HEK293 (cell line): ENCODE results near the gene GALNT11.

Experiments
- ATF2 ChIP-seq: fragments of 450-650 bp; formaldehyde crosslinking; IDR thresholded peaks from 2 replicates; pipeline ENCODE4 v1.5.1; 2016; ENCODE audit warnings: missing biosample characterization, missing genetic modification characterization, low read depth
- GLI2 ChIP-seq: fragments of 450-650 bp; formaldehyde crosslinking; IDR thresholded peaks from 2 replicates; pipeline ENCODE4; 2017; ENCODE audit warnings: missing biosample characterization, missing genetic modification characterization, low read depth, borderline replicate concordance
- INSM2 ChIP-seq: fragments of 450-650 bp; formaldehyde crosslinking; IDR thresholded peaks from 2 replicates; pipeline ENCODE4 v1.5.1; 2016; ENCODE audit warnings: missing biosample characterization, missing genetic modification characterization
- KLF17 ChIP-seq: fragments of 450-650 bp; formaldehyde crosslinking; IDR thresholded peaks from 2 replicates; pipeline ENCODE4 v1.5.1; 2016; ENCODE audit warnings: missing biosample characterization, missing genetic modification characterization
- PRDM4 ChIP-seq: fragments of 450-650 bp; formaldehyde crosslinking; IDR thresholded peaks from 2 replicates; pipeline ENCODE4 v1.5.1; 2017; ENCODE audit warnings: missing biosample characterization, missing genetic modification characterization
- REST ChIP-seq: fragments of 450-650 bp; formaldehyde crosslinking; IDR thresholded peaks from 2 replicates; pipeline ENCODE4 v1.5.1; 2016; ENCODE audit warnings: missing biosample characterization, missing genetic modification characterization
- ZBTB17 ChIP-seq: fragments of 450-650 bp; formaldehyde crosslinking; IDR thresholded peaks from 2 replicates; pipeline ENCODE4 v1.5.1; 2016; ENCODE audit warnings: missing biosample characterization, missing genetic modification characterization
- ZBTB21 ChIP-seq: fragments of 450-650 bp; formaldehyde crosslinking; IDR thresholded peaks from 2 replicates; pipeline ENCODE4 v1.5.1; 2017; ENCODE audit warnings: missing biosample characterization, missing genetic modification characterization
- ZBTB26 ChIP-seq: fragments of 450-650 bp; formaldehyde crosslinking; optimal IDR thresholded peaks from 2 replicates; pipeline ENCODE3; 2016; ENCODE audit warnings: missing biosample characterization, mild to moderate bottlenecking, missing genetic modification characterization
- ZBTB8A ChIP-seq: fragments of 450-650 bp; formaldehyde crosslinking; IDR thresholded peaks from 2 replicates; pipeline ENCODE4 v1.5.1; 2016; ENCODE audit warnings: missing biosample characterization, missing genetic modification characterization
- ZEB2 ChIP-seq: fragments of 450-650 bp; formaldehyde crosslinking; IDR thresholded peaks from 2 replicates; pipeline ENCODE4 v1.5.1; 2016; ENCODE audit warnings: missing biosample characterization, missing genetic modification characterization
- ZNF174 ChIP-seq: fragments of 450-650 bp; formaldehyde crosslinking; IDR thresholded peaks from 2 replicates; pipeline ENCODE4 v1.5.0; 2017; ENCODE audit warnings: missing biosample characterization, mild to moderate bottlenecking, missing genetic modification characterization
- ZNF221 ChIP-seq: fragments of 450-650 bp; formaldehyde crosslinking; IDR thresholded peaks from 2 replicates; pipeline ENCODE4 v1.5.1; 2017; ENCODE audit warnings: missing biosample characterization, missing genetic modification characterization, borderline replicate concordance
- ZNF280D ChIP-seq: fragments of 450-650 bp; formaldehyde crosslinking; IDR thresholded peaks from 2 replicates; pipeline ENCODE4 v1.5.1; 2016; ENCODE audit warnings: missing biosample characterization, missing genetic modification characterization
- ZNF335 ChIP-seq: fragments of 450-650 bp; formaldehyde crosslinking; conservative IDR thresholded peaks from 2 replicates; pipeline ENCODE4 v1.5.1; 2016; ENCODE audit warnings: missing biosample characterization, missing genetic modification characterization
- ZNF391 ChIP-seq: fragments of 450-650 bp; formaldehyde crosslinking; IDR thresholded peaks from 2 replicates; pipeline ENCODE4 v1.5.1; 2016; ENCODE audit warnings: low read depth, missing biosample characterization, missing genetic modification characterization, borderline replicate concordance
- ZNF394 ChIP-seq: fragments of 450-650 bp; formaldehyde crosslinking; IDR thresholded peaks from 2 replicates; pipeline ENCODE4 v1.5.1; 2016; ENCODE audit warnings: missing biosample characterization, missing genetic modification characterization, mild to moderate bottlenecking, moderate library complexity, borderline replicate concordance
- ZNF473 ChIP-seq: fragments of 450-650 bp; formaldehyde crosslinking; IDR thresholded peaks from 2 replicates; pipeline ENCODE4 v1.5.1; 2017; ENCODE audit warnings: missing biosample characterization, missing genetic modification characterization
- ZNF529 ChIP-seq: fragments of 450-650 bp; formaldehyde crosslinking; IDR thresholded peaks from 2 replicates; pipeline ENCODE4 v1.5.1; 2017; ENCODE audit warnings: missing genetic modification characterization, missing biosample characterization; ENCODE audit not compliant: insufficient replicate concordance
- ZNF664 ChIP-seq: fragments of 450-650 bp; formaldehyde crosslinking; IDR thresholded peaks from 2 replicates; pipeline ENCODE4 v1.5.1; 2016; ENCODE audit warnings: missing biosample characterization, missing genetic modification characterization
- ZNF701 ChIP-seq: fragments of 450-650 bp; formaldehyde crosslinking; IDR thresholded peaks from 2 replicates; pipeline ENCODE4 v1.5.1; 2016; ENCODE audit warnings: missing biosample characterization, missing genetic modification characterization
- ZNF76 ChIP-seq: fragments of 450-650 bp; formaldehyde crosslinking; IDR thresholded peaks from 2 replicates; pipeline ENCODE4; 2016; ENCODE audit warnings: low read depth, missing biosample characterization, missing genetic modification characterization, borderline replicate concordance
- ZSCAN23 ChIP-seq: fragments of 450-650 bp; formaldehyde crosslinking; IDR thresholded peaks from 2 replicates; pipeline ENCODE4 v1.5.1; 2016; ENCODE audit warnings: missing biosample characterization, missing genetic modification characterization

GALNT11 gene

GRCh38 chr7:152025077-152025936 lies at the start of gene GALNT11 (continued):
- TF ChIP-seq ZNF664 (no peak), ZBTB8A (tag by site-specific recombination) (peak; percentile 95), ZNF391 (tag by site-specific recombination) (no peak), ZBTB21 (peak; percentile 97), ZNF174 (no peak), ZSCAN23 (no peak), ZBTB26 (tag by site-specific recombination) (peak; percentile 89), ZNF529 (tag by site-specific recombination) (no peak), ZNF335 (tag by site-specific recombination) (peak; percentile 80), ZNF473 (tag by site-specific recombination) (no peak), ZNF280D (tag by site-specific recombination) (peak; percentile 42; the same call in 1 of the 2 replicates), INSM2 (no peak), ZNF394 (tag by site-specific recombination) (peak; percentile 50; the same call in 1 of the 2 replicates), KLF17 (tag by site-specific recombination) (0 out of 2 replicates have a peak, but pooled peaks have one; percentile 37), REST (tag by site-specific recombination) (no peak; the same call in 1 of the 2 replicates), PRDM4 (tag by site-specific recombination) (no peak), ZEB2 (tag by site-specific recombination) (peak; percentile 80; the same call in 1 of the 2 replicates), ZNF701 (tag by site-specific recombination) (no peak), ATF2 (tag by site-specific recombination) (peak; percentile 93), ZNF221 (tag by site-specific recombination) (no peak), ZNF76 (0 out of 2 replicates have a peak, but pooled peaks have one; percentile 4), GLI2 (no peak), ZBTB17 (tag by site-specific recombination) (peak; percentile 62)
